GM12892 (cell line): Measurements from ENCODE around the gene EDN2.

Experiments used
- POLR2A ChIP-seq: IDR thresholded peaks from 2 replicates; pipeline ENCODE4 v1.6.1; 2011; ENCODE audit warnings: low read depth, low read length, control low read depth
- POLR2AphosphoS5 ChIP-seq: IDR thresholded peaks from 2 replicates; pipeline ENCODE4 v1.6.1; 2011; ENCODE audit warnings: low read depth, low read length, control low read depth
- TAF1 ChIP-seq: IDR thresholded peaks from 2 replicates; pipeline ENCODE4 v1.6.1; 2011; ENCODE audit warnings: low read depth, mild to moderate bottlenecking, control low read depth, low read length, borderline replicate concordance

DNA sequence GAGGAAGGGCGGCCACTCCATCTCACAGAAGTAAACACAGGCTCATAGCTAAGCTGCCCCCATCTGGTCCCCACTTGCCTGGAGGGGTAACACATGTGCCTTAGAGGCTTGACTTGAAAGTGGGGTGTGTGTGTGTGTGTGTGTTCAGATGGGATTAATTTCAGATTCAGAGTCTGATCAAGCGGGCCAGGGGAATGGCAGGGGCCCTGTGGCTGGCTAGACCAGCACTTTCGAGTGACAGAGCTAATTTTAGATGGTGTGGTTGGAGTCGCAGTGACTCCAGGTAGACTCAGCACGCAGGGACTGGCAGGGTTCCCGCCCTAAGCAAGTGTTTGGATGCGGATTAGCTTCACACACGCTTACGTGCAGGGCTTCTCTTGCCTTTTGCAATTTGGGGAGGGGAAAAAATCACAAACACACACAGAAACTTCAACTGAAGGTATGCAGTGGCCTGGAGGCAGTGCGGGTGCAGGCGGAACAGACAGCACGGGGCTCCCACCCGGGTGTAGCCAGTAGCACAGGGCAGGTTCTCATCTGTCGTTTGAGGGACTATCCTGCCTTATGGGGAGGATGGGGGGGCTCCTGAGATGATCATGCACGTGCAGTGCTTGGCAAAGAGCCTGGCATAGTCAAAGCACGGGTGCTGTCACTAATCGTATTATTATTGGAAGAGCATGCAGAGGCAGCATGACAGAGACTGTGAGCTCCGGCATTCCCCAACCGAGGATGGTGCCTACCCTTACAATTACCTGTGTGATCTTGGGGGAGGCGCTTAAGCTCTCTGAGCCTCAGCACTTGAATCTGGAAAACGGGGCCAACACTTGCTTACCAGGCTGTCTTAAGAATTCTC is 1.3 kb downstream of the EDN2 start:
- TF ChIP-seq POLR2A (no peak), POLR2AphosphoS5 (no peak), TAF1 (no peak)
